SK-N-SH (cell line): Measurements from ENCODE around the gene ZNF207.

Source experiments
- CHD2 ChIP-seq: fragments of 150-350 bp; IDR thresholded peaks from 2 replicates; pipeline ENCODE4 v1.6.1; 2018; ENCODE audit warnings: low read length; ENCODE audit not compliant: partially characterized antibody
- CTCF ChIP-seq: fragments of 200-600 bp; sonication (generic); IDR thresholded peaks from 2 replicates; pipeline ENCODE4 v1.6.1; 2017; ENCODE audit warnings: antibody characterized with exemption, mild to moderate bottlenecking, moderate library complexity
- NFIC ChIP-seq: IDR thresholded peaks from 2 replicates; pipeline ENCODE4 v1.4.0; 2012; ENCODE audit warnings: borderline replicate concordance
- PBX3 ChIP-seq: IDR thresholded peaks from 2 replicates; pipeline ENCODE4; 2012
- RFX5 ChIP-seq: IDR thresholded peaks from 2 replicates; pipeline ENCODE4 v1.6.1; 2012; ENCODE audit warnings: mild to moderate bottlenecking, improper control_type of control experiment, low read length

GRCh38 chr17:32330147-32330546 is 19.8 kb upstream of the ZNF207 start:
- TF ChIP-seq NFIC (no peak), CHD2 (no peak), CTCF (no peak), PBX3 (no peak), RFX5 (no peak)
